ENCODE measurements around the gene PARN. TPM values are rescaled to one million over a fixed set of nuclear protein-coding genes. Genes with fewer than 3 reads are reported as not detected.

Gene PARN
- total RNA-seq, 1 experiment from 2014 or later: 57.8 TPM

- H3K4me3 ChIP-seq (ENCODE audit: low read depth in 2 of 2, low read length in 2 of 2): no peak overlapping the region
- no peak overlapping the region for H3K27ac ChIP-seq (ENCODE audit: low read length)
- no peaks in the 10 kb centered on the region for H3K4me1 ChIP-seq (ENCODE audit: control insufficient read depth, insufficient read depth, low read length)
- DNase-seq (ENCODE audit: low read depth, low spot score) (peak; percentile 17), ATAC-seq (peak; percentile 65; the same call in 1 of the 2 replicates)
- ChIA-PET CTCF (no interaction called here), POLR2A (no interaction called here)
- H3K36me3 ChIP-seq (ENCODE audit: control insufficient read depth, insufficient read depth, low read length): peaks cover 13% of the 10 kb centered on the region; the same call in 1 of the 2 replicates
- no peaks in the 10 kb centered on the region for H3K27me3 ChIP-seq (ENCODE audit: control insufficient read depth, insufficient read depth, low read length)
- no TSS peak for BruUV-seq (replicated peaks)
- TF ChIP-seq TCF7L2 (IDR thresholded peaks at IDR 0.05; ENCODE audit: low read depth, low read length) (no peak), REST (IDR thresholded peaks at IDR 0.05; ENCODE audit: insufficient read depth in 1 of 2, low read depth in 2 of 2, low read length in 1 of 2) (no peak), SIN3A (IDR thresholded peaks at IDR 0.05; ENCODE audit: borderline replicate concordance, insufficient read depth, low read depth, low read length) (no peak), POLR2AphosphoS5 (IDR thresholded peaks at IDR 0.05; ENCODE audit: low read depth, low read length) (no peak)
- TF ChIP-seq, protein P1, sequence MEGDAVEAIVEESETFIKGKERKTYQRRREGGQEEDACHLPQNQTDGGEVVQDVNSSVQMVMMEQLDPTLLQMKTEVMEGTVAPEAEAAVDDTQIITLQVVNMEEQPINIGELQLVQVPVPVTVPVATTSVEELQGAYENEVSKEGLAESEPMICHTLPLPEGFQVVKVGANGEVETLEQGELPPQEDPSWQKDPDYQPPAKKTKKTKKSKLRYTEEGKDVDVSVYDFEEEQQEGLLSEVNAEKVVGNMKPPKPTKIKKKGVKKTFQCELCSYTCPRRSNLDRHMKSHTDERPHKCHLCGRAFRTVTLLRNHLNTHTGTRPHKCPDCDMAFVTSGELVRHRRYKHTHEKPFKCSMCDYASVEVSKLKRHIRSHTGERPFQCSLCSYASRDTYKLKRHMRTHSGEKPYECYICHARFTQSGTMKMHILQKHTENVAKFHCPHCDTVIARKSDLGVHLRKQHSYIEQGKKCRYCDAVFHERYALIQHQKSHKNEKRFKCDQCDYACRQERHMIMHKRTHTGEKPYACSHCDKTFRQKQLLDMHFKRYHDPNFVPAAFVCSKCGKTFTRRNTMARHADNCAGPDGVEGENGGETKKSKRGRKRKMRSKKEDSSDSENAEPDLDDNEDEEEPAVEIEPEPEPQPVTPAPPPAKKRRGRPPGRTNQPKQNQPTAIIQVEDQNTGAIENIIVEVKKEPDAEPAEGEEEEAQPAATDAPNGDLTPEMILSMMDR (IDR thresholded peaks at IDR 0.05): no peak
- in situ Hi-C loops (cut with HindIII; ENCODE audit: low pct_unique_long_range_greater_than_20kb, low sequenced_read_pairs): no loop called here
- H3K9me3 ChIP-seq (ENCODE audit: control insufficient read depth, insufficient read depth, low read depth, low read length): no peaks in the 10 kb centered on the region
- intact Hi-C loops (cut with micrococcal nuclease; ENCODE audit: unreplicated experiment): no loop called here
Observed at GRCh38 chr16:14600164-14600563, 29.9 kb downstream of the PARN start.

GRCh38 chr16:14586637-14587305, 43.3 kb downstream of the PARN start:
- H3K4me1 ChIP-seq (ENCODE audit: control insufficient read depth, insufficient read depth, low read length): no peaks in the 10 kb centered on the region
- no peak for DNase-seq (ENCODE audit: low read depth, low spot score)
- H3K27ac ChIP-seq (ENCODE audit: low read length): no peak overlapping the region
- H3K36me3 ChIP-seq (ENCODE audit: control insufficient read depth, insufficient read depth, low read length): peaks cover 21% of the 10 kb centered on the region
- no peaks in the 10 kb centered on the region for H3K9me3 ChIP-seq (ENCODE audit: control insufficient read depth, insufficient read depth, low read depth, low read length)
- CTCF ChIA-PET: no interaction called here
- ATAC-seq: no peak
- H3K4me3 ChIP-seq (ENCODE audit: low read depth in 2 of 2, low read length in 2 of 2): no peak overlapping the region
- BruUV-seq (replicated peaks): no TSS peak
- TF ChIP-seq REST (IDR thresholded peaks at IDR 0.05; ENCODE audit: insufficient read depth in 1 of 2, low read depth in 2 of 2, low read length in 1 of 2): no peak
- TF ChIP-seq, protein P1 (IDR thresholded peaks at IDR 0.05): no peak
- no peak for TF ChIP-seq SIN3A (IDR thresholded peaks at IDR 0.05; ENCODE audit: borderline replicate concordance, insufficient read depth, low read depth, low read length)
- TF ChIP-seq TCF7L2 (IDR thresholded peaks at IDR 0.05; ENCODE audit: low read depth, low read length): no peak
- TF ChIP-seq POLR2AphosphoS5 (IDR thresholded peaks at IDR 0.05; ENCODE audit: low read depth, low read length): no peak
- in situ Hi-C loops (cut with HindIII; ENCODE audit: low pct_unique_long_range_greater_than_20kb, low sequenced_read_pairs) (no loop called here), intact Hi-C loops (cut with micrococcal nuclease; ENCODE audit: unreplicated experiment) (no loop called here)
- H3K27me3 ChIP-seq (ENCODE audit: control insufficient read depth, insufficient read depth, low read length): no peaks in the 10 kb centered on the region
- POLR2A ChIA-PET: interaction anchor here (0.5 to 0.7 kb wide), 2 partner anchors 62 to 292 kb away, joined by 4 to 6 read pairs; no protein-coding TSS in a partner anchor
